ENCODE measurements around the gene HYAL3.

DNA sequence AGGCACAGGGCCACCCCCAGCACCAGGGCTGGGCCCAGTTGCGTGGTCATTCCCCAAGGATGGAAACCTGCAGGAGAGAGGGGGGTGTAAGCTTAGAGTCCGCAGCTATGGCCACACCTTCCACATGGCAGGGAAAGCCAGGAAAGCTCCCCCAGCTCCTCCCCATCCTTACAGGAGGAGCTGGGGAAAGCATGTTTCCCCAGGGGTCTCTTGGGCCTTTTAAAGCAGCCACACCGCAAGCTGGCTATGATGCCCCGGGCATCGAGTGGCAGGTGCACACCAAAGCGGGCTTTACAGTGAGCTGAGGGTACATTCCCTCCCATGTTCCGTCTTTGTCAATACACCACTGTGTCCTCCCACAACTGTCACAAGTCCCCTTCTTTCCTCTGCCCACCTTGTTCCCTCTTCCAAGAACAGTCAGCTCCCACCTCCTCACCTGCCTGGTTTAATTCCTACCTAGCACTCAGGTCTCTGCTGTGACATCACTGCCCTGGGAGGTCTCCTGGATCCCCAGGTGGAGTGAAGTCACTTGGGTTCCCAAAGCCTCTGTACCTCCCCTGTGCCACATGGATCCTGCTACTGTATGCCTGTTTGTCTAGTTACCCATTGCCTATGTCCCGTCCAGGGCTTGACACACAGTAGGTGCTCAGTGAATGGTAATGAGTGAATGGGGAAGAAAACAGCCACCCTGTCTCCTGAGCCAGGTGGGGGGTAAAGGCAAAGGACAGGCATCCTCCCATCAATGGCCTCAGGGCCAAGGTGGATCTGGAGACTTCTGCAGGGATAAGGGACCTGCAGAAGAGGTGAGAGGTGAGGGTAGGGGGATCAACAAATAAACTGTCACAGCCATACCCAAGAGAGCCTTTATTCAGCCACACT is 3.4 kb downstream of the HYAL3 start:
- TF ChIP-seq, protein P1, sequence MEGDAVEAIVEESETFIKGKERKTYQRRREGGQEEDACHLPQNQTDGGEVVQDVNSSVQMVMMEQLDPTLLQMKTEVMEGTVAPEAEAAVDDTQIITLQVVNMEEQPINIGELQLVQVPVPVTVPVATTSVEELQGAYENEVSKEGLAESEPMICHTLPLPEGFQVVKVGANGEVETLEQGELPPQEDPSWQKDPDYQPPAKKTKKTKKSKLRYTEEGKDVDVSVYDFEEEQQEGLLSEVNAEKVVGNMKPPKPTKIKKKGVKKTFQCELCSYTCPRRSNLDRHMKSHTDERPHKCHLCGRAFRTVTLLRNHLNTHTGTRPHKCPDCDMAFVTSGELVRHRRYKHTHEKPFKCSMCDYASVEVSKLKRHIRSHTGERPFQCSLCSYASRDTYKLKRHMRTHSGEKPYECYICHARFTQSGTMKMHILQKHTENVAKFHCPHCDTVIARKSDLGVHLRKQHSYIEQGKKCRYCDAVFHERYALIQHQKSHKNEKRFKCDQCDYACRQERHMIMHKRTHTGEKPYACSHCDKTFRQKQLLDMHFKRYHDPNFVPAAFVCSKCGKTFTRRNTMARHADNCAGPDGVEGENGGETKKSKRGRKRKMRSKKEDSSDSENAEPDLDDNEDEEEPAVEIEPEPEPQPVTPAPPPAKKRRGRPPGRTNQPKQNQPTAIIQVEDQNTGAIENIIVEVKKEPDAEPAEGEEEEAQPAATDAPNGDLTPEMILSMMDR (IDR thresholded peaks at IDR 0.05) = no peak
- TF ChIP-seq POLR2AphosphoS5 (IDR thresholded peaks at IDR 0.05; ENCODE audit: insufficient read depth in 1 of 2, low read depth in 1 of 2) (no peak), POLR2A (IDR thresholded peaks at IDR 0.05) (no peak)

Measured in vagina (tissue), 2 donors.